SK-N-SH (cell line): ENCODE measurements around the gene MVB12A.

ENCODE experiments used
- CTCF ChIP-seq: fragments of 200-600 bp; sonication (generic); IDR thresholded peaks from 2 replicates; pipeline ENCODE4 v1.6.1; 2017; ENCODE audit warnings: antibody characterized with exemption, mild to moderate bottlenecking, moderate library complexity
- ELF1 ChIP-seq: IDR thresholded peaks from 2 replicates; pipeline ENCODE4 v1.4.0; 2012
- POLR2AphosphoS5 ChIP-seq: IDR thresholded peaks from 2 replicates; pipeline ENCODE4 v1.6.1; 2012; ENCODE audit warnings: low read depth, low read length
- USF2 ChIP-seq: fragments of 150-350 bp; IDR thresholded peaks from 2 replicates; pipeline ENCODE4 v1.6.1; 2017; ENCODE audit warnings: antibody characterized with exemption, low read length, low read depth, borderline replicate concordance

DNA sequence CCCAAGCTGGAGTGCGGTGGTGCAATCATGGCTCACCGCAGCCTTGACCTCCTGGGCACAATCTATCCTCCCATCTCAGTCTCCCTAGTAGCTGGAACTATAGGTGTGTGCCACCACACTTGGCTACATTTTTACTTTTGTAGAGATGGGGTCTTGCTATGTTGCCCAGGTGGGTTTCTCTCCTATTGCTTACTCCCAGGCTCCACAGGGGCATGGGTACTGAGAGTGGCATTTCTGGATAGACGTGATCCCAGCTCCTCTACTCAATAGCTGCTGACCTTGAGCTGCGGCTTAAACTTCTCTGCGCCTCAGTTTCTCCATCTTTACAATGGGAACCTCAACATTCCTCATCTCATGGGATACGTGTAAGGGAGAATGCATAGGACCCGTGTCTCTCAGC lies 11.6 kb downstream of the MVB12A start:
- no peak for TF ChIP-seq USF2
- no peak for TF ChIP-seq CTCF
- no peak for TF ChIP-seq ELF1
- TF ChIP-seq POLR2AphosphoS5, result no peak
